Stimulated activated CD8-positive, alpha-beta memory T cell treated with anti-CD3 and anti-CD28 coated beads, Interleukin-12 subunit alpha, Interleukin-12 subunit beta, amount 100 ng/mL, for 24 hours (primary cell): ENCODE results near the gene CCR7.

Experiments used
- DNase-seq: peaks from one replicate; pipeline ENCODE4 v3.0.0-alpha.2; 2020; ENCODE audit errors: extremely low read depth

The CCR7 gene, protein sequence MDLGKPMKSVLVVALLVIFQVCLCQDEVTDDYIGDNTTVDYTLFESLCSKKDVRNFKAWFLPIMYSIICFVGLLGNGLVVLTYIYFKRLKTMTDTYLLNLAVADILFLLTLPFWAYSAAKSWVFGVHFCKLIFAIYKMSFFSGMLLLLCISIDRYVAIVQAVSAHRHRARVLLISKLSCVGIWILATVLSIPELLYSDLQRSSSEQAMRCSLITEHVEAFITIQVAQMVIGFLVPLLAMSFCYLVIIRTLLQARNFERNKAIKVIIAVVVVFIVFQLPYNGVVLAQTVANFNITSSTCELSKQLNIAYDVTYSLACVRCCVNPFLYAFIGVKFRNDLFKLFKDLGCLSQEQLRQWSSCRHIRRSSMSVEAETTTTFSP

GRCh38 chr17:40564883-40565768 lies at the start of gene CCR7:
Gene CCR7, minus strand, starts transcription at chr17:40565472. Its CDS starts 63 bp downstream, at chr17:40565409.
- DNase-seq, result no peak

DNA sequence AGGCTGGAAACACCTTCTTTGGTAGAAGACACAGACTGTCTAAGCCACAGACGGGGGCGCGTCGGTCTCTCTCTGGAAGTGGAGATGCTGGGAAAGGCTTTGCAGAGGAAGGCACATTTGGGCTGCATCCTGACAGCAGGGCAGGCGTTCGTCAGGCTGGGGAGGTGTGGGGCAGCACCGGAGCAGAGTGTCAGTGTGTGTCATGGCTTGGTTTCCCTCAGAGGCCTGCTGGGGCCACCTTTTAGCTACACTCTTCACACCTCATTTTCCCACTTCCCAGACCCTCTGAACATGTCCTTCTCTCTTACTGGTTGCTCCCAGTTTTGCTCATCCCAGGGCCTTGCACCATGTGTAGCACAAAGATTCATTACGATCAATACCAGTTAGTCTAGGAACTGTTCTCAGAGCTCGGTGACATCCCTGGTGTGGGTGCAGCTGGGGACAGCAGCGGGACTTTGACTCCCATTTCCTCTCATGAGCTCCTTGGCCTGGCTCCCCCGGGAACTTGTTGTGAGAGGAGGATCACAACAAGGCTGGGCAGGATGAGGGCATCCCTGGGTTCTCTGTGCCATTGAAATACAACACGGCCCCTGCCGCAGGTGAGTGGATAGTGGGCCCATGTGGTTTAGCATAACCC lies 49.3 kb upstream of the CCR7 start:
- no peak for DNase-seq

DNA sequence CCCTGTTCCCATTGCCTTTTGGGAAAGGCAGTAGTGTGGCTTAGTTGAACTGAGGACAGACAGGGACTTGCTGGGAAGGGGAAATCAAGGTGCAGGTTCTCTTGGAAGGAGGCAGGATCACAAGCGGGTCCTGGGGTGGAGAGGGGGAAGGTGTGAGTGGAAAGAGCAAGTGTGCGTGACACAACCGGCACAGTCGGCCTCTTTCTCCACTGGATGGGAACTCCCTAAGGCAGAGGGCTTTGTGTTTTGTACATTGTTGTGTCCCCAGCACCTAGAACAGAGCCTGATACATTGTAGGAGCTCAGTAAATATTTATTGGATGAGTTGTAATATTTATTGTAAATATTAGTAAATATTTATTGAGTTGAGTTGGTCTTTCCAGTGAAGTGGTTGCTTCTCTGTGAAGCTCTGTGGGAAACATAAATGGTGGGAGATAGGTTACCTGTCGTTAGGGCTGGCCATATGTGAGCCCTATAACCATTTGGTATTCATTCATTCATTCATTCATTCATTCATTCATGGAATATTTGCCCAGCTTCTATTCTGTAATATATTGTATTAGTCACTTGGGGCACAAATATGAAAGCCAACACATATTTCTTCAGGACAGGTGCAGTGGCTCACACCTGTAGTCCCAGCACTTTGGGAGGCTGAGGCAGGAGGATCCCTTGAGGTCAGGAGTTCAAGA lies 48.3 kb upstream of the CCR7 start:
- no peak for DNase-seq

GRCh38 chr17:40612599-40613244 lies 47.5 kb upstream of the CCR7 start:
- DNase-seq, result no peak

DNA sequence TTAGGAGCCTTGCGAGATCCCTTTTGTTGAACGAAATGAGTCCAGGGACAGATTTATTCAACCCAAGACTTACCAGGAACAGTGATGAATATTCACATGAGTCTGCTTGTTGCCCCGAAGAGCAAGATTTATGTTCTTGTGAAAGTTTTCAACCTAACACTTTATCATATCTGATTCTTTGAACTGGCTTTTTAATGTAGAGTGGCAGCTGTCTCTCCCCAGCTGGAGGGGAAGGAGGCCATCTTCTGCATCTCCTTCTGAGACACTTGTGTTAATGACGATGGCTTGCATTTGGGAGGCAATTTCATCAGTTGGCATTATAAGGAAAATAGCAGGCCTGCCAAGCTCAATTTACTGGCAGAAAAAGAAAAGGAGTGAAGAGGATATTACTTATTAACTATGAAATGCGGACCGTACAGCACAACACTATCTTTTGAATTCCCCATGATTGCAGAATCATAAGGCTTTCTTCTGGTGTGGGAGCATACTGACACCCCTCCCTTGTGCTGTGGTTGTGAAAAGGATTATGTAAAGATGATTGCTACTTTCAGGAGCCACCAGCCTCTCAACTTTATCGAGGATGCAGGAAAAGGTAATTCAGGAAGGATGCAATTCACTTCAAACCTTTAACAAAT lies 46.7 kb upstream of the CCR7 start:
- DNase-seq, result no peak

GRCh38 chr17:40610359-40610758 lies 45.1 kb upstream of the CCR7 start:
- no peak for DNase-seq

- no peak for DNase-seq
Measured at GRCh38 chr17:40608061-40608581, 42.8 kb upstream of the CCR7 start.

DNA sequence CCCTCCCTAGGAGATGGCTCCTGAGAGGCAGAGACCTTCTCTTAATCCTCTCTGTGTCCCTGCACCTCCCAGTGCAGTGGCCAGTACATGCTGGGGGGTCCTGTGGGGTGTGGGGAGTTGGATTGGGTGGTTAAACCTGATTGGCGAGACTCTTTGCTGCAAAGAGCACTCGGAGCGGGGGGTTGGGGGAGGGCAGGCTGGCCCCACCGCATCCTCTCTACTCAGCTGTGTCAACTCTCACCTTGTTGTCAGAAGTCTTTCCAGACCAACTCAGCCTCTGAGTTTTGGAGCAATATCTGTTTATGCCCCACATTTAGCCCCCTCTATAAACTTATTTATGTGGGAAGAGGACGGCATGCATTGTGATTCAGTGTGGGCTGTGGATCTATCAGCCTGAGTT lies 42.4 kb upstream of the CCR7 start:
- DNase-seq, result no peak

GRCh38 chr17:40606548-40607353 lies 41.5 kb upstream of the CCR7 start:
- DNase-seq, result no peak

- DNase-seq, result no peak
Measured at GRCh38 chr17:40605306-40605705, 40.0 kb upstream of the CCR7 start.

GRCh38 chr17:40604327-40605080 lies 39.2 kb upstream of the CCR7 start:
- no peak for DNase-seq

DNA sequence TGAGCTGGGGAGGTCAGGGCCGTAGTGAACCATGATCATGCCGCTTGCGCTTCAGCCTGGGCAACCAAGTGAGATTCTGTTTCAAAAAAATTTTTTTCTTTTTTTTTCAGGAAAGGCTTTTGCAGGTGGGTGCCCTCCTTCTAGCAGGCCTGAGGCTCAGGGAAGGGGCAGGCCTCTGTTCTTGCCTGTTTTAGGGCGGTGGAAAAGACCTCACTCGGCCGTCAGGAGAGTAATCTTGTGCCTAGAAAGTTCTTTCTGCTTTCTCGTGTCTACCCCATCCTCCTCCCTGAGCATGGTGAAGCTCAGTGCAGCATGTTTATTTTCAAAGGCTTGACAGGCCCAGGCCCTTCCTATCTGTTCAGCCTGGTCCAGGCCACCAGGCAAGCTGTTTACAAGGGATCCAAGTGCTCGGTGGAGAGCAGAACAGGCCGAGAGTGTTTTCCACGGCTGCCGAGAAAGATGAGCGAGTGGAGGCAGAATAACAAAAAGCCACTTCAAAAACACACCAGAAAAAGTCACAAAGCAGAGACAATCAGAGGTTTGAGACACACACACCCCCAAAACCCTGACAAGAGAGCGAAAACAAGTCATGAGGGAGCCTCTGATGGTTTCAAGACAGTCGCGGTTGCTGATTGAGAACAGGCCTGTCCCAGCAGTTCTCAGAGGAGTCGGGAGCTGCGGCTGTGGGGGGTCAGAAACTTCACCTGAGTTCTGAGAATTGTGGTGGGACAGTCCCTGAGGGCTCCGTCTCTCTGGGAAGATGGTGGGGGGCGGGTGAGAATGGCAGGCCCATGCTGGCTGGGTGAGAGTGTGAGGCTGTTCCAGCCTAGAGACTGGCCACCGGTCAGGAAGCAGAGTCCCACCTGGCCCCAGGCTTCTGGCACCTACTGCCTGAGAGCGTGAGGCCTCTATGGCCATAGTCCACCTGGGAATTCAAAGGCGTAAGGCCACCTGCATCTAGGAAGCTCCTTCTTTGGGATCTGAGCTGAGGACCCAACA lies 37.5 kb upstream of the CCR7 start:
- no peak for DNase-seq

GRCh38 chr17:40600486-40601046 lies 35.3 kb upstream of the CCR7 start:
- no peak for DNase-seq

- DNase-seq, result no peak
Measured at GRCh38 chr17:40599468-40599763, 34.1 kb upstream of the CCR7 start.

DNA sequence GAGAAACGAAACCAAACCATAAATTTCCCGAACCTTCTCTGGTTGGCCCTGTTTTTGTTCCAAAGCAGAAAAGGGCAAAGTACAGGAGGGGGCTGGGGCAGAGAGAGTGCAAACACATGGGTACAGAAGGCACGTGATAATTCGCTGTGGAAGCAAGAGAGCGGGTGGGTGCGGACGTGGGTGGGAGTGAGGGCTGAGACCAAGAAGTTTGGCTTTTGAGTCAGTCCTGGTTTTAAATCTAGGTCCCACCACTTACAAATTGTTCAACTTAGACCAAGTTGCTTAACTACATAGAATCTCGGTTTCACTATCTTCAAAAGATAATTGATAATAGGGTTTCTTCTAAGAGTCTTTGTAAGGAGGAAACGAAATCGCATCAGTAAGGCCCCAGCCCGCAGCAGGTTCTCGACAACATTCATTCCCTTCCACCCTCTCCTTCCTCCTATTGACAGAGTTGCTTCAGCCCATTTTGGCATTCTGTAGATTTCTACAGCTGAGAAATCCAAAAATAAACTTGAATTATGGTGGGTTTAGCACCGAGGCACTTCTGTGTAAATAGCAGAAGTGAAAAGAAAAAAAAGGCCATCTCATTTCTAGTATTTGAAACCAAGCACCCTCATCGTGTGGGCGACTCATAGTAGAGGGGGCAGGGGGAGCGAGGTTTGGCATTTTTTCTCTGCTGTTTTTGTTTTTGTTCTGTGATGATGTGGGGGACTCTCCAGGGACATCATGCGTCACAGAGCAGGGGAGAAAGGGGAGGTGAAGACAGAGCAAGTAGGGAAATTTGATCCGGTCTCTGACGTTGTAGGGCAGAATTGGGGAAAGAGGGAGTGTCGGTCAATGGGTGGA lies 33.6 kb upstream of the CCR7 start:
- DNase-seq, result peak; percentile 68

- no peak for DNase-seq
Measured at GRCh38 chr17:40598301-40598618, 33.0 kb upstream of the CCR7 start.
